Measurements from ENCODE around the gene TOPORS.

- TF ChIP-seq CTCF (IDR thresholded peaks at IDR 0.05; ENCODE audit: borderline replicate concordance, extremely low read depth, low read length, poor library complexity, severe bottlenecking): no peak
- TF ChIP-seq EZH2 (IDR thresholded peaks at IDR 0.05; ENCODE audit: borderline replicate concordance, low read depth, low read length, severe bottlenecking): no peak
Measured at GRCh38 chr9:32573821-32574220, 21.4 kb upstream of the TOPORS start.
